HFF-Myc (cell line): ENCODE results near the gene TUT4.
"Not testable (repeated sequence)": the region's sequence is repeated elsewhere in the genome, so short reads cannot be mapped to it uniquely, and the experiment has no call there.

ENCODE experiments used
- DNase-seq: peaks from one replicate; pipeline ENCODE4 v3.0.0-alpha.2; 2011; ENCODE audit warnings: low read depth; ENCODE audit errors: extremely low read depth
- H3K4me3 ChIP-seq: replicated peaks from 2 replicates; pipeline ENCODE4 v1.5.1; 2011; ENCODE audit warnings: low read depth, mild to moderate bottlenecking, control low read depth, low read length
- CTCF ChIP-seq: IDR thresholded peaks from 2 replicates; pipeline ENCODE4 v1.5.1; 2012; ENCODE audit warnings: mild to moderate bottlenecking, low read depth, low read length, control low read depth; ENCODE audit errors: missing control alignments

Gene TUT4

GRCh38 chr1:52588027-52588426, 35.1 kb upstream of the TUT4 start:
- H3K4me3 ChIP-seq = no peak overlapping the region
- no peak for TF ChIP-seq CTCF
- no peak for DNase-seq

- TF ChIP-seq CTCF = no peak
- H3K4me3 ChIP-seq = no peak overlapping the region
- no peak for DNase-seq
Observed at GRCh38 chr1:52585474-52585873, 32.6 kb upstream of the TUT4 start.

GRCh38 chr1:52582116-52582696, 29.3 kb upstream of the TUT4 start:
- TF ChIP-seq CTCF = no peak

GRCh38 chr1:52580283-52580682, 27.4 kb upstream of the TUT4 start:
- no peak for DNase-seq
- H3K4me3 ChIP-seq = no peak overlapping the region
- TF ChIP-seq CTCF = no peak

More at GRCh38 chr1:52582116-52582696, 29.3 kb upstream of the TUT4 start:
- DNase-seq = no peak
- no peak overlapping the region for H3K4me3 ChIP-seq

GRCh38 chr1:52579415-52579814, 26.5 kb upstream of the TUT4 start:
- no peak for TF ChIP-seq CTCF
- H3K4me3 ChIP-seq = no peak overlapping the region
- DNase-seq = no peak

- not testable (repeated sequence) for DNase-seq, H3K4me3 ChIP-seq
Observed at GRCh38 chr1:52578066-52578465, 25.2 kb upstream of the TUT4 start.

- TF ChIP-seq CTCF = no peak
- H3K4me3 ChIP-seq = no peak overlapping the region
- DNase-seq = no peak
Observed at GRCh38 chr1:52576074-52576473, 23.2 kb upstream of the TUT4 start.
